ENCODE results near the gene SLC5A1. TPM values are rescaled to one million over a fixed set of nuclear protein-coding genes. Genes with fewer than 3 reads are reported as not detected.

Gene SLC5A1
- total and polyA plus RNA-seq, 2 of the 8 experiments (the other 6 are each of a cell fraction or from before 2014, with no cell fraction given), result 0.06 TPM; not detected in 1

DNA sequence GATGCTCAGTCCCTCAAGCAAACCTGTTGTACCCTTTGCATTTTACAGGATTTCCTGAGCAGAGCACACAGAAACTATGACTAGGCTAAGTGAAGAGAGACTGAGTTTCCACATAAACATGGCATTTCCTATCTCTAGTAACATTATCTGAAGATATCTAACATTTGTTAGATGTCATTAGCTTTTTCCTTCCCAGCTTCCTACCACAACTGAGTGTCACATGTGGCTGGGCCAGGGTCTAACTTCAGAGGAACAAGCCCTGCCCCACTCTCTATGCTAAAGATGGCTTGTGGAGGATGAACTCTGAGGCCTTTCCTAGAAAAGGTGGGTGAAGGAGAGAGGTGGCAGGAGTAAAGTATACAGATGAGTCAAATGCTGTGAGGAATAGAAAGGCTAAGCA, 99.5 kb downstream of the SLC5A1 start:
- no peak for TF ChIP-seq TCF12 (IDR thresholded peaks at IDR 0.05; ENCODE audit: low read depth, low read length)
- no peak for TF ChIP-seq BCL11A (IDR thresholded peaks at IDR 0.05; ENCODE audit: low read depth in 2 of 2, low read length in 2 of 2)
- no peak for TF ChIP-seq TAF1 (IDR thresholded peaks at IDR 0.05; ENCODE audit: low read depth, low read length)
- no peak for TF ChIP-seq RXRA (IDR thresholded peaks at IDR 0.05; ENCODE audit: insufficient read depth, low read depth, low read length)

More for the DNA sequence above, 99.5 kb downstream of the SLC5A1 start:
- Histone ChIP-seq H2BK5ac (ENCODE audit: low read depth, low read length) (no peak overlapping the region), H2AFZ (ENCODE audit: low read length) (no peak overlapping the region), H3K4me2 (ENCODE audit: insufficient read depth in 1 of 2, low read depth in 2 of 2, low read length in 2 of 2) (no peak overlapping the region), H2AK5ac (ENCODE audit: low read depth, low read length) (no peak overlapping the region), H2BK15ac (ENCODE audit: low read length) (no peak overlapping the region), H3K14ac (ENCODE audit: insufficient read length) (no peak overlapping the region), H3K79me2 (ENCODE audit: control insufficient read depth in 1 of 2, insufficient read depth in 2 of 2, low read length in 2 of 2) (no peaks in the 10 kb centered on the region), H3K4me3 (ENCODE audit: extremely low read depth in 1 of 4, insufficient read depth in 2 of 4, low read depth in 3 of 4, low read length in 4 of 4) (no peak overlapping the region), H3K27ac (ENCODE audit: low read depth, low read length) (no peak overlapping the region), H2BK12ac (ENCODE audit: low read depth, low read length) (no peak overlapping the region), H3K18ac (ENCODE audit: extremely low read depth, low read length) (no peak overlapping the region), H2BK120ac (replicated peaks; ENCODE audit: low read depth, low read length) (no peak overlapping the region), H3K9ac (replicated peaks in 1 of 4; ENCODE audit: extremely low read depth in 1 of 4, low read depth in 3 of 4, low read length in 3 of 4) (no peak overlapping the region), H3K9me3 (ENCODE audit: insufficient read depth in 2 of 2, low read depth in 1 of 2, low read length in 1 of 2) (no peaks in the 10 kb centered on the region), H3K23ac (ENCODE audit: insufficient read length) (no peak overlapping the region), H3K79me1 (ENCODE audit: low read depth, low read length) (no peaks in the 10 kb centered on the region), H2BK20ac (ENCODE audit: low read length) (no peak overlapping the region), H3K4ac (replicated peaks; ENCODE audit: insufficient read length, low read depth, low read length) (no peak overlapping the region), H4K5ac (ENCODE audit: insufficient read length, low read depth, low read length) (no peak overlapping the region), H4K20me1 (replicated peaks in 1 of 2; ENCODE audit: control insufficient read depth in 1 of 2, insufficient read depth in 2 of 2, low read length in 2 of 2) (no peaks in the 10 kb centered on the region), H3K27me3 (replicated peaks in 1 of 4; ENCODE audit: control insufficient read depth in 3 of 4, extremely low read depth in 1 of 4, insufficient read depth in 3 of 4, low read length in 3 of 4) (no peaks in the 10 kb centered on the region), H3K56ac (replicated peaks; ENCODE audit: insufficient read length, low read depth, low read length) (no peak overlapping the region), H3K4me1 (replicated peaks in 1 of 4; ENCODE audit: control insufficient read depth in 3 of 4, insufficient read depth in 4 of 4, low read length in 3 of 4) (no peaks in the 10 kb centered on the region; a peak in 1 of 7 replicates), H3K36me3 (ENCODE audit: control insufficient read depth in 2 of 4, insufficient read depth in 4 of 4, low read length in 3 of 4) (no peaks in the 10 kb centered on the region), H4K91ac (replicated peaks; ENCODE audit: insufficient read length, low read length) (no peak overlapping the region), H3K23me2 (ENCODE audit: low read depth, low read length) (no peaks in the 10 kb centered on the region), H4K8ac (ENCODE audit: extremely low read depth, insufficient read depth, low read length) (no peak overlapping the region)
- ChIA-PET CTCF (ENCODE audit: partially characterized antibody) (interaction anchor here (0.9 to 4.4 kb wide), 7 partner anchors 12 to 236 kb away, joined by 3 to 20 read pairs (median 3); no protein-coding TSS in a partner anchor), POLR2A (ENCODE audit: partially characterized antibody) (interaction anchor here (0.8 kb wide), 1 partner anchor 16 kb away, joined by 3 read pairs; the partner anchor contains the start of gene C22orf42)
- FAIRE-seq (no peak), DNase-seq (ENCODE audit: low read depth in 1 of 2, low spot score in 2 of 2) (no peak)

All from H1 (cell line).